GM19324 (cell line): ENCODE results near the gene HBQ1.
"Not testable (repeated sequence)": the region's sequence is repeated elsewhere in the genome, so short reads cannot be mapped to it uniquely, and the experiment has no call there.

Experiments
- ATAC-seq: cut with Tn5 transposase; IDR thresholded peaks from one replicate; pipeline ENCODE4 v1.9.1; 2021; ENCODE audit warnings: mild to moderate bottlenecking, moderate library complexity; ENCODE audit not compliant: unreplicated experiment, low FRiP score

HBQ1 gene

GRCh38 chr16:180101-180675, at the start of gene HBQ1:
Gene HBQ1, plus strand, starts transcription at chr16:180459. Its CDS starts 28 bp downstream, at chr16:180487.
- ATAC-seq: no peak

GRCh38 chr16:130533-131173, 49.6 kb upstream of the HBQ1 start:
- ATAC-seq: no peak

- ATAC-seq: no peak
Observed at GRCh38 chr16:132120-132519, 48.1 kb upstream of the HBQ1 start.

DNA sequence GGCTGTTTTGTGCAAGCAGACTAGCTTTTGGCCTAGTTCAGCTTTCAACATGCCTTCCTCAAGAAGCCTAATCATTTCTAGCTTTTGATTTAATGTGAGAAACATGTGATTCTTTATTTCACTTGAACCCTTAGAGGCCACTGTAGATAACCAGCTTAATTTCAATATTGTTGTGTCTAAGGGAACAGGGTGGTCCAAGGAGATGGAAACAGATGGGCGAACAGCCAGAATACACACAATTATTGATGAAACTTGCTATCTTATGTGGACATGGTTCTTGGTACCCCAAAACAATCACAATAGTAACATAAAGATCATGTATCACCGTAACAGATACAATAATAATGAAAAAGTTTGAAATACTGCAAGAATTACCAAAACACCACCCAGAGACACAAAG, 46.5 kb upstream of the HBQ1 start:
- no peak for ATAC-seq

DNA sequence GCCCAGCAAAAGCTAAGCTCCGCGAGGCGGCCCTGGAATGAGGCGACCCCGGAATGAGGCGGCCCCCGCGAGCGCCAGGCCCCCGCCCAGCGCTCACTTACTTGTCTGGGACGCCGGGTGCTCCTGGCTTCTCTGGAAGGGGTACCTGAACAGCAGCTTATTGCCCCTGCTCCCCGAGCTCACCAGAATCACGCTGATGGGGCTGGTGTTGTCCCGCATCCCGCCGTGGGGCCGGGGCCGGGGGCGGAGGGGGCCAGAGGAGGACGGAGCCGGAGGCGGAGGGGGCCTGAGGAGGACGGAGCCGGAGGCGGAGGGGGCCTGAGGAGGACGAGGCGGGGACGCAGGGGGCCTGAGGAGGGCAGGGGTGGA, 42.2 kb upstream of the HBQ1 start:
- ATAC-seq: no peak

GRCh38 chr16:140175-140857, 39.9 kb upstream of the HBQ1 start:
- no peak for ATAC-seq

DNA sequence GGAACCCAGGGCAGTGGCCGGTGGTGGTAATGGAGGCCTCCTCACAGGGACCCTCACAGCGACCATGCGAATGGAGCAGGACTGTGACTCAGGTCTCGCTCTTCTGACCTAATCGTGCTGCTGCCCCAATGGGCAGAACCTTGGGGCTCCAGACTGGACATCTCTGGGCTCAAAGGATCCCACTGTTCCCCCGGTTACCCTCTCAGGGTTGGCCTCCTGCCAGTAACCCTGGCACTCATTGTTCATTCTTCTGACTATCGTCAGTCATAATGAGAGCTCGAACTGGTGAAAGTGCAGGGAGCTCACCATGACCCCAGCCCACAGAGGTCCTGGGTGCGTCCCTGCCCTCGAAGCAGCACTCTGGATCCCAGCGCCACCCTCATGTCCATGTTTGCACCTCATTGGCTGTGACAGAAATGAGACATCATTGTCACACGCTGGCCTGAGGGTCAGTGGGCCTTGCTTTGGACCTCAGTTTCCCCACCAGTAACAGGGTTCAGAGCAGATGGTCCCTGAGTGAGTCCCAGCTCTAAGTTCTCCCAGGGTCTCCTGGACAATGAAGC, 37.8 kb upstream of the HBQ1 start:
- no peak for ATAC-seq

- no peak for ATAC-seq
Observed at GRCh38 chr16:143047-143446, 37.2 kb upstream of the HBQ1 start.

- no peak for ATAC-seq
Observed at GRCh38 chr16:143456-143855, 36.8 kb upstream of the HBQ1 start.

- no peak for ATAC-seq
Observed at GRCh38 chr16:144797-145252, 35.4 kb upstream of the HBQ1 start.

- ATAC-seq: no peak
Observed at GRCh38 chr16:146646-147045, 33.6 kb upstream of the HBQ1 start.

- no peak for ATAC-seq
Observed at GRCh38 chr16:149024-149660, 31.1 kb upstream of the HBQ1 start.

DNA sequence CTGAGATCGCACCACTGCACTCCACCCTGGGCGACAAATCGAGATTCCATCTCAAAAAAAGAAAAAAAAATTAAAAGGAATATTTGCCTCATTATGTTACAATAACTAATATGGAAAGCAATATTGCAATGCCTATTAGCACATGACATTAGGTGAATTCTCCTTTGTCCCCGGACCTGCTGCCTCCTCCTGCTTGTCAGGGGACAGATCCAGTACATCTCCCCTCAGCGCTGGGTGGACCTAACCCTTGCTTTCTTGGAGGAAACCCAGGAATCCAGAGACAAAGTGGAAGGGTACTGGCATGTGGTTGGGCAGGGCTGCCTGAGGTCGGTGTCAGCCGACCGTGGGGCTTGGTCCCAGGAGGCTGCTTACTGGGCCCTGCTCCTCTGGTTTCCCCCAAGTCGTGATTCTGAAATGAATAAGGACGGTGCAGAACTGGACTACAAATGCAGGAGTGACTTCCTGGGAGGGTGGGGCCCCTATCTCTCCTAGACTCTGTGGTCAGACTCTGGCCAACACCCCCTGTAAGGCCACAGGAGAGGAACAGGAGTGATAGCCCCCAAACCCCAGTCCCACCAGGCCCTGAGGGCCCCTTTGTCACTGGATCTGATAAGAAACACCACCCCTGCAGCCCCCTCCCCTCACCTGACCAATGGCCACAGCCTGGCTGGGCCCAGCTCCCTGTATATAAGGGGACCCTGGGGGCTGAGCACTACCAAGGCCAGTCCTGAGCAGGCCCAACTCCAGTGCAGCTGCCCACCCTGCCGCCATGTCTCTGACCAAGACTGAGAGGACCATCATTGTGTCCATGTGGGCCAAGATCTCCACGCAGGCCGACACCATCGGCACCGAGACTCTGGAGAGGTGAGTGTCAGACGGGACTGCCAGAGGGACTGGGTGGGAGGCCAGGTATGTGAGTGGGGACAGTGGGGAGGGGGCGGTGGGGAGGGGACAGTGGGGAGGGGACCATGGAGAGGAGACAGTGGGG, 27.8 kb upstream of the HBQ1 start, which contains the start of gene HBZ:
Gene HBZ (plus strand): TSS at position 504 of the 988 bp plus-strand sequence. CDS start 266 bp downstream, at position 770.
- ATAC-seq: no peak

DNA sequence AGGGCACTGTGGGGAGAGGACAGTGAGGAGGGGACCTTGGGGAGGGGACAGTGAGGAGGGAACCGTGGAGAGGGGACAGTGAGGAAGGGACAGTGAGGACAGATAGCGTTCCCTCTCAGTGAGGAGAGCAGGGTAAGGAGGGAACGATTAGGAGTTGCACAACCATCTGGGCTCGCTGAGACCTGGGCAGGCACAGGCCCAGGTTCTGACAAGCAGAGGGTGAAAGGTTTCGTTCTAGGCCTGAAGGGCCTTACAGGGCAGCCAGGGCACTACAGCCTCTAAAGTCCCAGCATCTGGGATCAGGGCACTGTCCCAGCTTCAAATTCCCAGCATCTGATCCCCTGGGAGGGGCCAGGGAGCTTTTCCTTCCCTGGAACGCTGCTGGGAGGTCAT, 27.1 kb upstream of the HBQ1 start:
- ATAC-seq: not testable (repeated sequence)

GRCh38 chr16:153550-154216, 26.6 kb upstream of the HBQ1 start:
- ATAC-seq: not testable (repeated sequence)

DNA sequence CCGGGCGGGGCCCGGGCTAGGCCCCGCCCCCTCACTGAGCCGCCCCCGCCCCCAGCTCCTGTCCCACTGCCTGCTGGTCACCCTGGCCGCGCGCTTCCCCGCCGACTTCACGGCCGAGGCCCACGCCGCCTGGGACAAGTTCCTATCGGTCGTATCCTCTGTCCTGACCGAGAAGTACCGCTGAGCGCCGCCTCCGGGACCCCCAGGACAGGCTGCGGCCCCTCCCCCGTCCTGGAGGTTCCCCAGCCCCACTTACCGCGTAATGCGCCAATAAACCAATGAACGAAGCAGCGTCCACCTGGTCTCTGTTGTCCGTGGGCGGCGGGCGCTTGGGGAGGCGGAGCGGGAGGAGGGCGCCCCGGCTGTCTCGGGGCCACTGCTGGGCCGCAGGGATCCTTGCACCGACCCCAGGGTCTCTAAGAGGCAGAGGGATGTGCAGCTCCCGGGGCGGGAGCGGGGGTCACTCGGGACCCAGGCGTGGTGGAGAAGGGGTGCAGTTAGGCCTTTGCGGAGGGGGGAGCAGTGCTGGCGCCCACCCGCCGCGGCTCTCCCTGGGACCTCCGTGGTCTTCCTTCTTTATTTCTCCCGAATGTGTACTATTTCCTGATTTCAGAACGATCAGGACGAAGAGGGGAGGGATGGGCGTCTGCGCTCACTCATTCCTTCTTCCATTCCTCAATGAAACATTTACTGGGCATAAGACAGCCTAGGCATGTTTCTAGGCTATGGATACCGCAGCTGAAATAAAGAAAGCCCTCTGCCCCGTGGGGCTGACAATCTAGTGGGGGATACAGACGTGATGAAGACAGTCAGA, 25.8 kb upstream of the HBQ1 start:
- no peak for ATAC-seq

- no peak for ATAC-seq
Observed at GRCh38 chr16:155031-155398, 25.2 kb upstream of the HBQ1 start.

GRCh38 chr16:159136-159849, 21.0 kb upstream of the HBQ1 start:
- ATAC-seq: no peak
